CD4-positive, alpha-beta T cell (primary cell): ENCODE results near the gene XRCC3. TPM values are rescaled to one million over a fixed set of nuclear protein-coding genes. Genes with fewer than 3 reads are reported as not detected.

Experiments used
- ATAC-seq: fragments of 200-7000 bp; cut with Tn5 transposase; one replicate; pipeline ENCODE4 v1.10.0; 2022; ENCODE audit warnings: mild to moderate bottlenecking; ENCODE audit not compliant: poor library complexity
- CTCF ChIA-PET: fragments of 350-600 bp; sonication (Branson Sonifier 250); formaldehyde crosslinking; loops from one replicate; lab custom pipeline; 2021; ENCODE audit warnings: antibody characterized with exemption, inconsistent platforms; lab: Charles Lee
- POLR2A ChIA-PET: fragments of 350-600 bp; sonication (Branson Sonifier 250); formaldehyde crosslinking; loops from one replicate; lab custom pipeline; 2021; ENCODE audit warnings: antibody characterized with exemption, inconsistent platforms; lab: Charles Lee
- DNase-seq, 14 experiments: peaks; one replicate each; pipeline ENCODE4 v3.0.0-alpha.2; 2013 to 2020; ENCODE audit warnings: mixed read lengths in 2 of 14
- H3K27ac ChIP-seq, 2 donors: one replicate each; pipeline versions ENCODE4 v1.5.1 to v1.7.0; 2013; ENCODE audit warnings: low read length in 2 of 2, low read depth in 1 of 2, mild to moderate bottlenecking in 1 of 2
- H3K27me3 ChIP-seq, 2 experiments: 1 replicate in 1 of 2; 2 replicates in 1 of 2; pipeline versions ENCODE4 v1.6.1 to v1.7.0; 2013; ENCODE audit warnings: low read length in 2 of 2, control low read depth in 1 of 2, mild to moderate bottlenecking in 1 of 2, moderate library complexity in 1 of 2; ENCODE audit not compliant: insufficient read depth in 2 of 2, control insufficient read depth in 1 of 2
- H3K36me3 ChIP-seq: one replicate; pipeline ENCODE4 v1.6.1; 2013; ENCODE audit warnings: low read length, control low read depth; ENCODE audit not compliant: insufficient read depth
- H3K4me1 ChIP-seq: one replicate; pipeline ENCODE4 v1.6.1; 2013; ENCODE audit warnings: low read length, control low read depth; ENCODE audit not compliant: insufficient read depth
- H3K4me3 ChIP-seq: one replicate; pipeline ENCODE4 v1.5.1; 2013; ENCODE audit warnings: mild to moderate bottlenecking, low read length, moderate library complexity
- H3K9me3 ChIP-seq, 2 experiments: 1 replicate in 1 of 2; 2 replicates in 1 of 2; pipeline versions ENCODE4 v1.6.1 to v1.7.0; 2013; ENCODE audit warnings: low read length in 2 of 2, mild to moderate bottlenecking in 2 of 2, control low read depth in 1 of 2, moderate library complexity in 1 of 2; ENCODE audit not compliant: control insufficient read depth in 1 of 2, insufficient read depth in 1 of 2
- H3K27ac Mint-ChIP-seq: one replicate; pipeline ENCODE4 v1.8.0; 2020; ENCODE audit warnings: mixed read lengths
- H3K27me3 Mint-ChIP-seq: one replicate; pipeline ENCODE4 v1.8.0; 2021; ENCODE audit warnings: mixed read lengths
- H3K36me3 Mint-ChIP-seq: one replicate; pipeline ENCODE4 v1.8.0; 2021; ENCODE audit warnings: low read depth, mixed read lengths
- H3K4me1 Mint-ChIP-seq: one replicate; pipeline ENCODE4 v1.8.0; 2021; ENCODE audit warnings: low read depth, mixed read lengths
- H3K4me3 Mint-ChIP-seq: one replicate; pipeline ENCODE4 v1.8.0; 2020; ENCODE audit warnings: mild to moderate bottlenecking, mixed read lengths
- H3K9me3 Mint-ChIP-seq: one replicate; pipeline ENCODE4 v1.8.0; 2020; ENCODE audit warnings: mixed read lengths
- intact Hi-C, 2 experiments: fragments of 100-400 bp; cut with DNase I in 1 of 2; cut with micrococcal nuclease in 1 of 2; formaldehyde crosslinking; loops; one replicate each; pipeline versions ENCODE4 v1.15.1 to v1.9.0; 2023 to 2025; cut with DNase I, micrococcal nuclease
- total RNA-seq, 174 experiments: library from RNA in 2 of 174; stranded (reverse) in 2 of 174; gene quantifications; one replicate each; pipeline ENCODE4 v1.2.3 and lab custom pipeline; 2021 to 2026
- TF ChIP-seq, protein P1 (sequence below): fragments of 200-600 bp; IDR thresholded peaks from one replicate; pipeline ENCODE4 v1.8.0; 2022; ENCODE audit warnings: antibody characterized with exemption, mild to moderate bottlenecking

The XRCC3 gene
- total RNA-seq, 2 experiments from 2014 or later: 4.6 to 4.8 TPM

DNA sequence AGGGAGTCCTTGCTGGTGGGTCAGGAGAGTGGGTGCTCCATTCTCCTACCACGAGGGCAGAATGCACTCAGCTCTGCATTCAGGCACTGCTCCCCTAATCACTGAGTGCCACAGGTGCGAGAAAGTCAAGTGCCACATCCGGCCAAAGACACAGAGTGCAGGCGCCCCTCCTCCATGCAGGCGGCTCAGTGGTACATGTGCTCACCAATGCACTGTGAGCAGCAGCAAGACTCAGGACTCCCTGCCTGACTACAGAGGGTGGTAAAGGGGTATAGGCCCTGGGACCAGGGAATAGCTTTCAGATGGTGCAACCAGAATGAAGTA lies 33.2 kb upstream of the XRCC3 start:
- H3K27me3 Mint-ChIP-seq: no peaks in the 10 kb centered on the region
- peaks cover 14% of the 10 kb centered on the region for H3K36me3 ChIP-seq
- H3K9me3 ChIP-seq: no peaks in the 10 kb centered on the region
- peak; percentile 20 to 76 (median 46) for DNase-seq
- H3K4me1 ChIP-seq: peaks cover 12% of the 10 kb centered on the region
- H3K4me3 ChIP-seq: no peak overlapping the region
- TF ChIP-seq, protein P1, sequence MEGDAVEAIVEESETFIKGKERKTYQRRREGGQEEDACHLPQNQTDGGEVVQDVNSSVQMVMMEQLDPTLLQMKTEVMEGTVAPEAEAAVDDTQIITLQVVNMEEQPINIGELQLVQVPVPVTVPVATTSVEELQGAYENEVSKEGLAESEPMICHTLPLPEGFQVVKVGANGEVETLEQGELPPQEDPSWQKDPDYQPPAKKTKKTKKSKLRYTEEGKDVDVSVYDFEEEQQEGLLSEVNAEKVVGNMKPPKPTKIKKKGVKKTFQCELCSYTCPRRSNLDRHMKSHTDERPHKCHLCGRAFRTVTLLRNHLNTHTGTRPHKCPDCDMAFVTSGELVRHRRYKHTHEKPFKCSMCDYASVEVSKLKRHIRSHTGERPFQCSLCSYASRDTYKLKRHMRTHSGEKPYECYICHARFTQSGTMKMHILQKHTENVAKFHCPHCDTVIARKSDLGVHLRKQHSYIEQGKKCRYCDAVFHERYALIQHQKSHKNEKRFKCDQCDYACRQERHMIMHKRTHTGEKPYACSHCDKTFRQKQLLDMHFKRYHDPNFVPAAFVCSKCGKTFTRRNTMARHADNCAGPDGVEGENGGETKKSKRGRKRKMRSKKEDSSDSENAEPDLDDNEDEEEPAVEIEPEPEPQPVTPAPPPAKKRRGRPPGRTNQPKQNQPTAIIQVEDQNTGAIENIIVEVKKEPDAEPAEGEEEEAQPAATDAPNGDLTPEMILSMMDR: no peak
- peaks cover 33% of the 10 kb centered on the region for H3K36me3 Mint-ChIP-seq
- H3K9me3 Mint-ChIP-seq: no peaks in the 10 kb centered on the region
- ATAC-seq: peak; percentile 99
- H3K27ac ChIP-seq: no peak overlapping the region
- H3K4me1 Mint-ChIP-seq: peaks cover 11% of the 10 kb centered on the region
- CTCF ChIA-PET: interaction anchor here (0.6 kb wide), 1 partner anchor 68 kb away, joined by 3 read pairs; no protein-coding TSS in a partner anchor
- POLR2A ChIA-PET: interaction anchor here (0.5 to 1.2 kb wide), 3 partner anchors 12 to 33 kb away, joined by 3 read pairs; partner anchors contain the start of genes XRCC3 and ZFYVE21
- H3K27me3 ChIP-seq: no peaks in the 10 kb centered on the region
- no peak overlapping the region for H3K4me3 Mint-ChIP-seq
- H3K27ac Mint-ChIP-seq: peak overlapping the region; percentile 89
- intact Hi-C loops: no loop called here

DNA sequence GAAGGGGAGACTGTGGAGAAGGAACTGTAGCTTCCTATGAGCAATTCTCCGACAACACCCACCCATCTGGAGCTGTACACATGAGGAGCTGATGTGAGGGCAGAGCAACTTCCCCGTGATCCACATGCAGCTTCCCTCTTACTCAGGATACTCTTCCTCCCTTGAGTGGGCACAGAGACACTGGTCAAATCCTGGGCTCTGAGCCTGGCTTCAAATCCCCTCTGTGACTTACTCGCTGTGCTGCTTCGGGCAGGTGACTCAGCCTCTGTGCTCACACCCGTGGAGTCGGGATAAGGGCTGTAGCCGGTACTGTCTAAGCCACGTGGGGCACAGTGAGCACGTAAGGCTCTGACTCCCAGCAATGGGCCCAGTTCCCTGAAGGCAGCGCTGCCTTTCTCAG lies 31.4 kb upstream of the XRCC3 start:
- peaks cover 33% of the 10 kb centered on the region for H3K36me3 Mint-ChIP-seq
- no peaks in the 10 kb centered on the region for H3K27me3 ChIP-seq
- peaks cover 12% of the 10 kb centered on the region for H3K4me1 ChIP-seq
- H3K4me3 Mint-ChIP-seq: no peak overlapping the region
- H3K27ac Mint-ChIP-seq: no peak overlapping the region
- intact Hi-C loops: no loop called here
- peaks cover 14% of the 10 kb centered on the region for H3K36me3 ChIP-seq
- H3K27ac ChIP-seq: no peak overlapping the region
- H3K4me1 Mint-ChIP-seq: peaks cover 11% of the 10 kb centered on the region
- ATAC-seq (no peak), DNase-seq (no peak)
- no peaks in the 10 kb centered on the region for H3K9me3 ChIP-seq
- TF ChIP-seq, protein P1: no peak
- no peaks in the 10 kb centered on the region for H3K9me3 Mint-ChIP-seq
- ChIA-PET POLR2A (no interaction called here), CTCF (no interaction called here)
- no peaks in the 10 kb centered on the region for H3K27me3 Mint-ChIP-seq
- H3K4me3 ChIP-seq: no peak overlapping the region

DNA sequence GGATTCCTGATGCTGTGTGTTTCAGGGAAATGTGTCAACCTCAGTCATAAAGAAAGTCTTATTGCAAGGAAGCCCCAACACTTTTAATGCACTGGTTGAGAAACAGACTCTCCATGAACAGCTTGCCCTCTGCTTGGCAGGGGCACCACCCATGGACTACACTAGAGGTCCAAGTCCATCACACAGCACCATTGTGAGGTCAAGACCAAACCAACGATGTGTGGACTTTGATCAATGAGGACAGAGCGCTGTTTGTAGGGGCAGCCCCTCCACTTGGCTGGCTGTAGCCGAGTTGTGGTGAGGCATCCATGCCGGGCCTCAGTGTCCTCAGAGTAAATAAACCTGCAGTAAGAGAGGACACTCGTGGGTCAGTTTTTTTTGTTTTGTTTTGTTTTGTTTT lies 30.2 kb upstream of the XRCC3 start:
- TF ChIP-seq, protein P1: no peak
- H3K4me1 ChIP-seq: peaks cover 12% of the 10 kb centered on the region
- Mint-ChIP-seq H3K4me1 (peaks cover 11% of the 10 kb centered on the region), H3K27me3 (no peaks in the 10 kb centered on the region), H3K36me3 (peaks cover 37% of the 10 kb centered on the region), H3K4me3 (no peak overlapping the region), H3K9me3 (no peaks in the 10 kb centered on the region), H3K27ac (no peak overlapping the region)
- CTCF ChIA-PET: no interaction called here
- H3K4me3 ChIP-seq: no peak overlapping the region
- DNase-seq: no peak
- peaks cover 16% of the 10 kb centered on the region for H3K36me3 ChIP-seq
- ATAC-seq: no peak
- POLR2A ChIA-PET: no interaction called here
- H3K9me3 ChIP-seq: no peaks in the 10 kb centered on the region
- intact Hi-C loops: no loop called here
- H3K27ac ChIP-seq: no peak overlapping the region
- H3K27me3 ChIP-seq: no peaks in the 10 kb centered on the region
